ENCODE measurements around the gene SAMD13. TPM values are rescaled to one million over a fixed set of nuclear protein-coding genes. Genes with fewer than 3 reads are reported as not detected.

Gene SAMD13
- total RNA-seq, 1 donor from 2014 or later, result 1.6 TPM

DNA sequence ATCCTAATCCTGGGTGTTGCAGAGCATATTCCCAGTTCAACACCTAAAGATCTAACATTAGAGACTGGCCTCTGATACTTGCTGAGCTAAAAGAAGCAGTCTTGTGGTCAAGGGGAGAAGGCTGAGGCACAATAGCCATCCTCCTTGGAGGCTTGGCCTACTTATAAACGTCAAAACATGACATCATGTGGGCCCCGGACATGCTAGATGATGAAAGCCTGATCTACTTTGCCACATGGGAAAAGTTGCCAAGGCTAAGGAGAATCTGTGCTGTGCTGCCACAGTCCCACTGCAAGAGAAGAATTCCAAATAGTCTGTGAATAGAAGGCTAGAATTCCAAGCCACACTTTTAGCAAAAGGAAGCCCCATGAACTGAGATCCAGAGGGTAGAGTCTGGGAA is 43.9 kb upstream of the SAMD13 start:
- no peaks in the 10 kb centered on the region for H3K4me1 ChIP-seq
- intact Hi-C loops (cut with DNase I), result no loop called here
- no peaks in the 10 kb centered on the region for H3K27me3 ChIP-seq
- ATAC-seq (no peak), DNase-seq (no peak)
- no peaks in the 10 kb centered on the region for H3K9me3 ChIP-seq
- H3K27ac ChIP-seq, result no peak overlapping the region
- no peaks in the 10 kb centered on the region for H3K36me3 ChIP-seq
- no peak overlapping the region for H3K4me3 ChIP-seq
- TF ChIP-seq, protein P1, sequence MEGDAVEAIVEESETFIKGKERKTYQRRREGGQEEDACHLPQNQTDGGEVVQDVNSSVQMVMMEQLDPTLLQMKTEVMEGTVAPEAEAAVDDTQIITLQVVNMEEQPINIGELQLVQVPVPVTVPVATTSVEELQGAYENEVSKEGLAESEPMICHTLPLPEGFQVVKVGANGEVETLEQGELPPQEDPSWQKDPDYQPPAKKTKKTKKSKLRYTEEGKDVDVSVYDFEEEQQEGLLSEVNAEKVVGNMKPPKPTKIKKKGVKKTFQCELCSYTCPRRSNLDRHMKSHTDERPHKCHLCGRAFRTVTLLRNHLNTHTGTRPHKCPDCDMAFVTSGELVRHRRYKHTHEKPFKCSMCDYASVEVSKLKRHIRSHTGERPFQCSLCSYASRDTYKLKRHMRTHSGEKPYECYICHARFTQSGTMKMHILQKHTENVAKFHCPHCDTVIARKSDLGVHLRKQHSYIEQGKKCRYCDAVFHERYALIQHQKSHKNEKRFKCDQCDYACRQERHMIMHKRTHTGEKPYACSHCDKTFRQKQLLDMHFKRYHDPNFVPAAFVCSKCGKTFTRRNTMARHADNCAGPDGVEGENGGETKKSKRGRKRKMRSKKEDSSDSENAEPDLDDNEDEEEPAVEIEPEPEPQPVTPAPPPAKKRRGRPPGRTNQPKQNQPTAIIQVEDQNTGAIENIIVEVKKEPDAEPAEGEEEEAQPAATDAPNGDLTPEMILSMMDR (IDR thresholded peaks at IDR 0.05), result no peak

DNA sequence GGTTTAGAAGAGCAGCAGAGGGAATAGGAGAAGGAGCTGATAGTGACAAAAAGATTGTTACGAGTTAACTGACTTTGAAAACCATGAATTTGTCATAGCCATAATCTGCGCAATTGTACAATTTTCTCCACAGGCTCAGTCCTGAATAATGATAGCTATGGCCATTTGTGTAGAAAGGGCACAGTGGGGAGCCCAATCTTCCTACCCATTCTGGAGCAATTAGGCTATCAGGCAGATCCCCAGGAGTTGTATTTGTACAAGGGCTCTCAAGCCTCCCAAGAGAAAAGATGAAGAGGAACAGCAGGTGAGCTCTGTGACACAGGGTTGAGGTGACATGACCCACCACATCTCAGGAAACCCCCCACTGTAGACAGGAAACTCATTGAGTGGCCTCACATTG is 42.1 kb upstream of the SAMD13 start:
- no peak for DNase-seq
- Histone ChIP-seq H3K4me1 (no peaks in the 10 kb centered on the region), H3K27me3 (no peaks in the 10 kb centered on the region), H3K4me3 (no peak overlapping the region), H3K27ac (no peak overlapping the region), H3K9me3 (no peaks in the 10 kb centered on the region), H3K36me3 (no peaks in the 10 kb centered on the region)
- intact Hi-C loops (cut with DNase I), result no loop called here
- TF ChIP-seq, protein P1 (IDR thresholded peaks at IDR 0.05), result no peak
- no peak for ATAC-seq

DNA sequence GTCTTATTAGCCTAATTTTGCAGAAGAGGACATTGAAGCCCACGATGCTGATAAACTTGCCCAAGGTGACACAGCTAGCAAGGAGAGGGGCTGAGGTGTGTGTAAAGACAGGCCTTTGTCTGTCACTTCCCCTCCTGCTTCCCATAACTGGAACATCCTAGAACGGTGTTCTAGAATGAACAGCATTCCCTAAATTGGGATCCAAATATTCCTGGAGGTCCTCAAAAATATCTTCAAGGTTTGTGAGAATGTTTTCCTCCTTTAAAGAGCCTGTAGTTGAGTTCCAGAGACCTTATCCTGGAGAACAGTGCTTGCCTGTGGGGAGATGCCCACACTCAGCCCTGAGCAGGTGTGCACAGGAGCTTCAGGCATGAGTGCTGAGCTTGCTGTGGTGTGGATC is 41.5 kb upstream of the SAMD13 start:
- no peak for DNase-seq
- intact Hi-C loops (cut with DNase I), result no loop called here
- H3K36me3 ChIP-seq, result no peaks in the 10 kb centered on the region
- no peak overlapping the region for H3K27ac ChIP-seq
- no peak overlapping the region for H3K4me3 ChIP-seq
- no peak for ATAC-seq
- no peaks in the 10 kb centered on the region for H3K27me3 ChIP-seq
- TF ChIP-seq, protein P1 (IDR thresholded peaks at IDR 0.05), result no peak
- H3K9me3 ChIP-seq, result no peaks in the 10 kb centered on the region
- no peaks in the 10 kb centered on the region for H3K4me1 ChIP-seq

DNA sequence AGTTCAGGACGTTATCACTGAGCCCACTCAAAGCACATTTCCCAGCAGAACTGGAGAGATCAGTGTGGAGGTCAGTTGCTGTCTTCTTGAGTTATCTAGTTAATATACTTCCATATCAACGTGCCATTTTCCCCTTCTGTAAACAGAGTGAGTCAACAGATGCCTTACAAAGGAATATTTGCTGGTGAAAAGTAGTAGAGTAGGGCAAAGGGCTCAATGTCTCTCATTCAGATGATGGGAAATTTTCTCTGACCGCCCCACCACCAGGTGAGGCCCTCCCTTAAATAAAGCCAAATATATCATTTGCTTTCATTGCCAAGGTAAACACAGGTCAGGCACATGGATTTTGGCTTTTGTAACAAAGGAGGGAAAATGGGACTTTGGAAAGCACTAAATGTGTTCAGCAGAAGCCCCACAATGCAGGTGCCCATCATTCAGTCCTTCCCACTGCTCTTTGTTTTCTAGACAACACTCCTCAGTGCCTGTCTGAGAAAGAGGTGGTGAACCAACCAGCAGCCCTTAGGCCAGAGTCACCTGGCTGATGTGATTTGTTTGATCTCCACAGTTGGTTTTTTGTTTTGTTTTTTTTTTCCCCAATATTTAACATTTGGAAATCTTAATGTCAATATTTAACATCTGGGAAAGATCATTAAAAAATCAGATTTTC is 40.5 kb upstream of the SAMD13 start:
- ATAC-seq (no peak), DNase-seq (no peak)
- no peaks in the 10 kb centered on the region for H3K4me1 ChIP-seq
- TF ChIP-seq, protein P1 (IDR thresholded peaks at IDR 0.05), result no peak
- no peak overlapping the region for H3K27ac ChIP-seq
- no peak overlapping the region for H3K4me3 ChIP-seq
- H3K27me3 ChIP-seq, result no peaks in the 10 kb centered on the region
- intact Hi-C loops (cut with DNase I), result no loop called here
- H3K9me3 ChIP-seq, result no peaks in the 10 kb centered on the region
- no peaks in the 10 kb centered on the region for H3K36me3 ChIP-seq

DNA sequence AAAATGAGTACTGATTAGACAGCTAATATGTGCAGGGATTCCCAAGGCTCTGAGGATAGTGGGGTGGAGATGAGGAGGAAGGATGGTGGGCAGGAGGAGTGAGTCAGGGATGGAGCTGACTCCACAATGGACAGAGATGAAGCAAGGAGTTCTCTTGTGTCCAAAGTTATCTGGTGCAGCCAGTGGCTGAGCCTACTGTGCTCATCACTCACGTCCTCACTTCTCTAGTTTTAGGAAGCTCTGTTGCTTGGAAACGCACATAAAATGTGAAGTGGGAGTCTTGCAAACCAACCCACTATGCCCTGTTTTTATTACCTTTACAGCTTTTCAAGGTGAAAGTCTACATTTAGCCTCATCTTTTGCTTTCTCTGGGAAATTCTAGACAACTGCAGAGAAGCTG is 36.5 kb upstream of the SAMD13 start:
- TF ChIP-seq, protein P1 (IDR thresholded peaks at IDR 0.05), result no peak
- no peaks in the 10 kb centered on the region for H3K9me3 ChIP-seq
- no peaks in the 10 kb centered on the region for H3K27me3 ChIP-seq
- no peaks in the 10 kb centered on the region for H3K4me1 ChIP-seq
- H3K27ac ChIP-seq, result no peak overlapping the region
- no peak overlapping the region for H3K4me3 ChIP-seq
- intact Hi-C loops (cut with DNase I), result no loop called here
- ATAC-seq, result no peak
- H3K36me3 ChIP-seq, result no peaks in the 10 kb centered on the region
- no peak for DNase-seq

DNA sequence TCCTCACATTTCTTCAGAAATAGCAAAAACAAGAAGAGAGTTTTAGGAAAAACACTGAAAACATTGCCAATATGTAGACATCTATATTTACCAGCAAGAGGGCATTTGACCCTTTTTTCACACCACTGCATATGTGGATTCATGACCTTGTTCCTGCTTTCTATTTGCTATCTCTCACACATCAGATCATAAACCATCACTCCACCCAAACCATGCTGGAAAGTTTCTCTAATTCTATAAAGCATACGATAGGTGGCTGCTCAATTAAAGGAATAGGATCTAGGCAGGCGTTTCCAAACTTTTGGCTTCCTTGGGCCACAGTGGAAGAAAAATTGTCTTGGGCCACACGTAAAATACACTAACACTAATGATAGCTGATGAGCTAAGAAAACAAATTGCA is 35.6 kb upstream of the SAMD13 start:
- no peak for ATAC-seq
- Histone ChIP-seq H3K36me3 (no peaks in the 10 kb centered on the region), H3K27ac (no peak overlapping the region), H3K27me3 (no peaks in the 10 kb centered on the region), H3K4me3 (no peak overlapping the region), H3K4me1 (no peaks in the 10 kb centered on the region), H3K9me3 (no peaks in the 10 kb centered on the region)
- no peak for DNase-seq
- TF ChIP-seq, protein P1 (IDR thresholded peaks at IDR 0.05), result no peak
- intact Hi-C loops (cut with DNase I), result no loop called here
